ENCODE data around the gene PRDX5.

Gene PRDX5

DNA sequence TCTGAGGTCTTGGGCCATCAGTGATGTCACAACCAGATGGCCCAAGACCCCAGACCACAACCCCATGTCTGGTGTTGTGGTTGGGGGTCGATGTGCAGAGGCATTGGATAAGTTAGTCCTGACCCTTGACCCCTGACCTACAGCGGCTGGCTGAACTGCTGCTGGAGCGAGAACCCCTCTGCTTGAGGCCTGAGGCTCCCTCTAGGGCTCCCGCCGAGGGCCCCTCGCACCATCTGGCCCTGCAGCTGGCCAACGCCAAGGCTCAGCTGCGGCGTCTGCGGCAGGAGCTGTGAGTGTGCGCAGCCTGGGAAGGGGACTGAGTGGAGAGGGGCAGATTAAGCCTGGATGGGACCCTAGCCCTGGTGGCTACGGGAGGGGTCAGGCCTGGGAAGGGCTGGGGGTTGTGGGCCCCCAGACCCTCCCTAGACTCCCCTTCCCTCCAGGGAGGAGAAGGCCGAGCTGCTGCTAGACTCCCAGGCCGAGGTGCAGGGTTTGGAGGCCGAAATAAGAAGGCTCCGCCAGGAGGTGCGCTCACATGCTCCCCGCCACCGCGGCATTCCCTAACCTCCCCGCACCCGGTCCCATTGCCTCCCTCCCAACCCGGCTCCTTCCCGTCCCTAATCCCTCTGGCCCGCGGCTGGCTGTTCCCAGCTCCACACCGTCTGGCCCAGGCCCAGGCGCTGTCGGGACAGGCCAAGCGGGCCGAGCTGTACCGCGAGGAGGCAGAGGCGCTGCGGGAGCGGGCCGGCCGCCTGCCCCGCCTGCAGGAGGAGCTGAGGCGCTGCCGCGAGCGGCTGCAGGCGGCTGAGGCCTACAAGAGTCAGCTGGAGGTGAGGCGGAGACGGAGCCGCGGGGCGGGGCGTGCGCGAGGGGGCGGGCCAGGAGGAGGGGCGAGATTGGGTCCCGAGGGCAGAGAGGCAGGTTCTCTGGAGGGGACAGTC, 24.2 kb downstream of the PRDX5 start:
- H3K9ac ChIP-seq (ENCODE audit: low read length) = peak overlapping the region; percentile 21; the same call in 1 of the 2 replicates

DNA sequence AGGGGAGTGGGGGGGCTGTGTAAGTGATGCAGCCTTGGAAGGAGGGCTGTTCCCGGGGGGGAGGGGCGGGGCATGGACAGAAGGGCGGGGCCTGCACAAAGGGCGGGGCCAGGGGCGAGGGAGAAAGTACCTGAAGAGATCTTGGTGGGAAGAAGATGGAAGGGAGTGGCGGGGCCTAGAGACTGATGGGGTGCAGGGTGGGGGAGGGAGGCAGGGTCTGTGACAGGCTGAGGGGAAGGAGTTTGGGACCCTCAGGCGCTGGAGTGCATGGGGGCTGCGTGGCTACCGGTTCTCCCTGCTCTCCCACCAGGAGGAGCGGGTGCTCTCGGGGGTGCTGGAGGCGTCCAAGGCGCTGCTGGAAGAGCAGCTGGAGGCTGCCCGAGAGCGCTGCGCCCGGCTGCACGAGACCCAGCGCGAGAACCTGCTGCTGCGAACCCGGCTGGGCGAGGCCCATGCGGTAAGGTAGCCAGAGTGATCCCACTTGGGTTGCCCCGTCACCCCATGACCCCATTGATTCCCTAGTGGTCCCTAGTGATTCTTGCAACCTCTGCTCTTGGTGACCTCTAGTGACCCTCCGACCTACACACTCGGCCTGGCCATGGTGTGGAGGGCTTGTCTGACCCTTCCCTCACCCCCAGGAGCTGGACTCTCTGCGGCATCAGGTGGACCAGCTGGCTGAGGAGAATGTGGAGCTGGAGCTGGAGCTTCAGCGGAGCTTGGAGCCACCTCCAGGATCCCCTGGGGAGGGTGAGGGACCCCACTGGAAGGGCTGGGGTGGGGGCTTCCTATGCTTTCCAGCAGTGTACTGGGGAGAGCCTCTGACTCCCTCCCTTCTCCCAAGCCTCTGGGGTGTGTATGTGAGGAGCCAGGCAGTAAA, 25.2 kb downstream of the PRDX5 start:
- Histone ChIP-seq H3K9me2 (replicated peaks; ENCODE audit: insufficient read depth, low read length) (no peaks in the 10 kb centered on the region), H3K4me1 (ENCODE audit: low read length) (peaks cover 7% of the 10 kb centered on the region), H3K27me3 (replicated peaks; ENCODE audit: insufficient read depth, low read length) (no peaks in the 10 kb centered on the region), H3K4me3 (ENCODE audit: low read length) (no peak overlapping the region), H3K27ac (ENCODE audit: low read length) (no peak overlapping the region), H3K9ac (ENCODE audit: low read length) (no peak overlapping the region), H3K9me3 (replicated peaks; ENCODE audit: insufficient read depth, low read length) (no peaks in the 10 kb centered on the region), H3K36me3 (replicated peaks; ENCODE audit: insufficient read depth, low read length) (no peaks in the 10 kb centered on the region), H2AFZ (ENCODE audit: low read length) (no peak overlapping the region), H4K20me1 (ENCODE audit: insufficient read depth, low read length) (no peaks in the 10 kb centered on the region), H3F3A (ENCODE audit: insufficient read depth, low read length) (peaks cover 9% of the 10 kb centered on the region), H3K79me2 (ENCODE audit: low read length) (peaks cover 39% of the 10 kb centered on the region), H3K4me2 (ENCODE audit: low read depth, low read length) (no peak overlapping the region)
- DNase-seq = no peak
- TF ChIP-seq EZH2phosphoT487 (IDR thresholded peaks at IDR 0.05; ENCODE audit: low read length) = no peak
- TF ChIP-seq CTCF (IDR thresholded peaks at IDR 0.05; ENCODE audit: low read length) = no peak
- TF ChIP-seq EZH2 (optimal IDR thresholded peaks at IDR 0.05; ENCODE audit: low read depth, low read length) = no peak

More for the DNA sequence above, 24.2 kb downstream of the PRDX5 start:
- Histone ChIP-seq H3K27me3 (replicated peaks; ENCODE audit: insufficient read depth, low read length) (no peaks in the 10 kb centered on the region), H3K27ac (ENCODE audit: low read length) (no peak overlapping the region), H3K4me1 (ENCODE audit: low read length) (peaks cover 7% of the 10 kb centered on the region), H3K79me2 (ENCODE audit: low read length) (peaks cover 39% of the 10 kb centered on the region), H3K4me2 (ENCODE audit: low read depth, low read length) (peak overlapping the region; percentile 72), H3K9me3 (replicated peaks; ENCODE audit: insufficient read depth, low read length) (no peaks in the 10 kb centered on the region), H3K9me2 (replicated peaks; ENCODE audit: insufficient read depth, low read length) (no peaks in the 10 kb centered on the region), H3K36me3 (replicated peaks; ENCODE audit: insufficient read depth, low read length) (no peaks in the 10 kb centered on the region), H3F3A (ENCODE audit: insufficient read depth, low read length) (peaks cover 9% of the 10 kb centered on the region), H2AFZ (ENCODE audit: low read length) (0 out of 2 replicates have a peak overlapping the region, but pooled peaks have one; percentile 27), H4K20me1 (ENCODE audit: insufficient read depth, low read length) (no peaks in the 10 kb centered on the region), H3K4me3 (ENCODE audit: low read length) (peak overlapping the region; percentile 42)
- TF ChIP-seq CTCF (IDR thresholded peaks at IDR 0.05; ENCODE audit: low read length) (peak; percentile 41), EZH2 (optimal IDR thresholded peaks at IDR 0.05; ENCODE audit: low read depth, low read length) (no peak), EZH2phosphoT487 (IDR thresholded peaks at IDR 0.05; ENCODE audit: low read length) (no peak)
- DNase-seq = peak; percentile 91

DNA sequence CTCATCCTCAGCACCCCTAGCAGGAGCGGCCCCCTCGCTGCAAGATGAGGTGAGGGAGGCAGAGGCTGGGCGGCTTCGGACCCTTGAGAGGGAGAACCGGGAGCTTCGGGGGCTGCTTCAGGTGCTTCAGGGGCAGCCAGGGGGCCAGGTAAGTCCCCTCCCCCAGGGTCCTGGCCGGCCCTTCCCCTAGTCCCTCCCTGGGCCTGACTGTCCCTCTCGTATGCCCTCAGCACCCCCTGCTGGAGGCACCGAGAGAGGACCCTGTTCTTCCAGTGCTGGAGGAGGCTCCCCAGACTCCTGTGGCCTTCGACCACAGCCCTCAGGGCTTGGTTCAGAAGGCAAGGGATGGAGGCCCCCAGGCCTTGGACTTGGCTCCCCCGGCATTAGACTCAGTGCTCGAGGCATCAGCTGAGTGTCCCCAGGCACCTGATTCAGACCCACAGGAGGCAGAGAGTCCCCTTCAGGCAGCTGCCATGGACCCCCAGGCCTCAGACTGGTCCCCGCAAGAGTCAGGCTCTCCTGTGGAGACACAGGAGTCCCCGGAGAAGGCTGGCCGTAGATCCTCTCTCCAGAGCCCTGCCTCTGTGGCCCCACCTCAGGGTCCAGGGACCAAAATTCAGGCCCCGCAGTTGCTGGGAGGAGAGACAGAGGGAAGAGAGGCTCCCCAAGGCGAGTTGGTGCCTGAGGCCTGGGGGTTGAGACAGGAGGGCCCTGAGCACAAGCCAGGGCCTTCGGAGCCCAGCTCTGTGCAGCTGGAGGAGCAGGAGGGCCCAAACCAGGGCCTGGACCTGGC, 26.0 kb downstream of the PRDX5 start:
- Histone ChIP-seq H3K36me3 (replicated peaks; ENCODE audit: insufficient read depth, low read length) (no peaks in the 10 kb centered on the region), H3K9me2 (replicated peaks; ENCODE audit: insufficient read depth, low read length) (no peaks in the 10 kb centered on the region), H2AFZ (ENCODE audit: low read length) (no peak overlapping the region), H3K9ac (ENCODE audit: low read length) (no peak overlapping the region), H3K4me3 (ENCODE audit: low read length) (no peak overlapping the region), H3K27me3 (replicated peaks; ENCODE audit: insufficient read depth, low read length) (no peaks in the 10 kb centered on the region), H4K20me1 (ENCODE audit: insufficient read depth, low read length) (no peaks in the 10 kb centered on the region), H3K4me1 (ENCODE audit: low read length) (peaks cover 7% of the 10 kb centered on the region), H3K4me2 (ENCODE audit: low read depth, low read length) (no peak overlapping the region), H3F3A (ENCODE audit: insufficient read depth, low read length) (peaks cover 9% of the 10 kb centered on the region), H3K9me3 (replicated peaks; ENCODE audit: insufficient read depth, low read length) (no peaks in the 10 kb centered on the region), H3K79me2 (ENCODE audit: low read length) (peaks cover 39% of the 10 kb centered on the region), H3K27ac (ENCODE audit: low read length) (no peak overlapping the region)
- no peak for DNase-seq
- no peak for TF ChIP-seq EZH2phosphoT487 (IDR thresholded peaks at IDR 0.05; ENCODE audit: low read length)
- no peak for TF ChIP-seq CTCF (IDR thresholded peaks at IDR 0.05; ENCODE audit: low read length)
- TF ChIP-seq EZH2 (optimal IDR thresholded peaks at IDR 0.05; ENCODE audit: low read depth, low read length) = no peak

All from MM.1S (cell line).